SW480 (cell line): ENCODE data around the gene TTLL5.

Source experiments
- DNase-seq: peaks from one replicate; pipeline ENCODE4 v3.0.0-alpha.2; 2016; ENCODE audit warnings: low spot score

The TTLL5 gene

DNA sequence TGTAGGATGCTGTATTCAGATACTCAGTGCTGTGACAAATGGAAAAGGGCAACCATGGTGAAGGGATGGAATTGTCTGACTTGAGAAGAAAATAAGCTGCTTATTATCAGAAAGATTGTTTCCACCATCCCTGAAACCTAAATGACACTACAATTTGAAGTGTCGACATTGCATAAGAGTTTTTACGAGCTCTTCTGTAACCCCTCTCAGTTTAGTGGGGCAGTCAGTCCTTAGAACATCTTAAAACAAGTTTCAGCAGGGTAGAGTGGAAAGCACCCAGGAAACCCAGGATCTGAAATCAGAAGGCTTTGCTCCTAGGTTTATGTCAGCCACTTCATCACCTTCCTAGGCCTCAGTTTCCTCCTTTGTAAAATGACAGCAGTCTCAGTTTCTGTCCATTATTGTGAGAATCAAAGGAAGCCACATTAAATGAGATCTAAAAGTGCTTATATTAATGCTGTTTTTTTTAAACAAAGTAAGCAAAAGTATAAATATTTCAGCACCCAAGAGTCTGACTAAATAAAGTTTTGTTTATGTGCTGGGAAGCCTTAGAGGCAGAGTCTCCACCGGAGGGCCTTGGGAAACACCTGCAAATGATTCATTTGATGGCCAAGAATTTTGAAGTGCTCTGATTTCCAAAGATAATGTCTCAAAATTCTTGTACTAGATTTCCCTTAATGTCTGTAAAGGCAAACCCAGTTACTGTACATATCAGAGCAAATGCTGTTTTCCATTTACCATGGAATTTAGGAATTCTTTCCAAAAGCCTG, 326.3 kb downstream of the TTLL5 start:
- no peak for DNase-seq

DNA sequence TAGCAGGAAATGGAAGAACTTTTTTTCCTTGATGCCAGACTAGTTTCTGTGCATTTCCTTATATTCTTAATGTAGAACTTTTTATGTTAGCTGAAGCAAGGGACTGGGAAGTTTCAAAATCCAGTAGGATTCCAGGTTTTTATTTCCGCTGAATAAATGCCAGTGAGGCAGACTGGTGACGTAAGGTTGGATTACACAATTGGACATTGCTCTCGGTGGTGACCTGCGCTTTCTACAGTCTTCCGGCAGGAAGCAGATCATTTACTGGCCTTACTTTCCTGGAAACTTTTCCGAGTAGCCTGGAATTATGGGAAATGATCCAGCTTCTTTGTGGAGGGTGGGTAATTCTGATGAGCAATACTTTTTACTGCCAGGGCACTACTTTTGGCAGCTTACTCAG, 328.1 kb downstream of the TTLL5 start:
- DNase-seq: no peak

DNA sequence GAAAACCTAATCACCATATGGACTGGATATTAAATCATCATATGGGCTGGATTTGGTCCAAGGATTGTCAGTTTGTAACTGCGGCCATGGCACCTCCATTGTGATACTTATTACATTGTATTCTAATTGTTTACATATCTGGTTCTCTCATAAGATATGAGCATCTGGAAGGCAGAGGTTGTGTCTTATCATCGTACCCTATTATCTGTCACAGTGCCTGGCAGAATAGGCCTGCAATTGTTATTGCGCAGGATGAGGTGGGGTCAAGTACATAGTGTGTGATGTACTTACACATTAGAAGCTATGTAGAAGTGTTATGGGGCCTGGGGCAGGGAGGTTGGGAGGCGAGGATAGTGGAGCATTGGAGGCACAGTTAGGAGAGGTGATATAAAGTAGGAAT, 329.3 kb downstream of the TTLL5 start:
- DNase-seq: no peak

DNA sequence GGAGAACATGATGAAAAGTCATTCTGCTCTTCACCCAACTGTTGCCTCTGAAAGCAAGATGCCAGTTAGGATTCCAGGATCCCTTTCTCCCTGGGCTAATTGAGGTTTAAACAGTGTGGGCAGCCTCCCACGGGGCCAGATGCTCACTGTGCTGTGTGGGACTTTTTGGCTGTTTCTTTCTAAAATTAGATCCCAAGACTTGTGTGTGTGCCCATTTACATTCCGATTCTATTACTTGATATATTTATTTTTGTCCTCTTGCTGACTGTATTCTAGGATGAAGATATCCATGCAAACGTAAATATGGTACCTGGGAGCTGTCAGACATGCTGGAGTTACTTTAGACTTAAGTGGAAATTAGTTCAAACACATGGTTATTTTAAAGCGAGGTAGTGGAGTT, 330.7 kb downstream of the TTLL5 start:
- no peak for DNase-seq

DNA sequence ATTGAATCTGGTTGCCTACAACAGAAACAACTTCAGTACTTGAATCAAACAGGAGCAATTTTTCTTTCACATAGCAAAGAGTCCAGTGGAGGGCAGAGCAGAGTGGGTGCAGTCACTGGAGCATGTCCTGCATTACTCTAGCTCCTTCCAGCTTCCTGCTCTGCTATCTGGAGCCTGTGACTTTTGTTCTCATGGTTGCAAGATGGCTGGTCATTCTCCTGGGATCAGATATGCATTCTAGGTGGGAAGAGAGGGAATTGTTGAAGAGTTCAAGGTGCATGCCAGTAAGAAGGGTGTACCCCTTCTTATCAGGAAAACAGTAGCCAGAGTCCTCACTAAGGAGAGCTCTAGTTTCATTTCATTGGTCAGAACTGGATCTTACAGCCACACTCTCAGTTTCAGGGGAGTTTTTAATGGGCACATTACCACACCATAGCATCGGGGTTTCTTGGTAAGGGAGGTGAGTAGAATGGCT, 332.6 kb downstream of the TTLL5 start:
- DNase-seq: no peak

DNA sequence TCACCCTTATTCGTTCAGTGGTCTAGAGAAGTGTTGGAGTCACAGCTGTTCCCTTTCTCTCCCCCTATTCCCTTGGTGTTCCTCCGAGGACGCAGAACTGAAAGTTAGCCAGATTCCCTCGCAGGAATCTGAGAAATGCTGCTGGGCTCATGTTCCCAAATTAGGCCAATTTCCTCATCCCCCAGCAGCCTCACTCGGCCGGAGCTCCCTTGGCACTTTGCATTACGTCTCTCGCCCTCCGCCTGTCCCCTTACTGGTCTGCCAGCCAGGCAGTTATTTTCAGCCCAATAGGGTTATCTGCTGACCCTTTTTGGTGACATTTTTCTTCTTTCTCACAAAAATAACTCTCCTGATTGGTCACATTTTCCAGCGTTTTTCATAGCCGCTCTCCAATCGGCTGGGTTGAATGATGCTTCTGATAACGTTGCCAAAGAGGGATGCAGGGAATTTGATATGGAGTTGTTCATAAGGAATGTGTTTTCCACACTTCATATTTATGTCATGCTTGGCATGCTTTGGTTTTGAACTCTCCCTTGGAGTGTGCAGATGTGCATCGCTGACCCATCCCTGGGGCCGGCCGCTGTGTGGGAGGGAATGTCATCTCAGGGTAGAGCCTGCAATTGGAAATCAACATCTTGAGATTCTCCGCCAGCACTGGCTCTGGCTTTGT, 334.5 kb downstream of the TTLL5 start:
- no peak for DNase-seq

DNA sequence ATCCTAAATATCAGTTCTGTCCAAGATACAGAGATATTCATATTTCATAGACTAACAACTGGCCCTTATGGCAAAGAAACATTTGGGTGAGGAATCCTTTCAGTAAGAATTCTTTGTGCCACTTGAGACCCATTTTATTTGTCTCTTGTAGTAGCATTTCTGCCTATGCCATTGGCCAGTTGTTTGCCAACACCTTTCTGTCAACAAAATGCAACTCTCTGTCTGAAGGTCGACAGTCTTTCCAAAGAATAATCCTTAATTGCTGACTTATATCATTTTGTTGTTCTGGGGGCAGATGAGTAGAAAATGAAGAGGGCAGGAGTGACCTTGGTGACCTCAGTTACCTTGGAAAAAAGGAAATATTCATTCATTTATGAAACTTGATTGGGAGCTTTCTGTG, 335.4 kb downstream of the TTLL5 start:
- no peak for DNase-seq

DNA sequence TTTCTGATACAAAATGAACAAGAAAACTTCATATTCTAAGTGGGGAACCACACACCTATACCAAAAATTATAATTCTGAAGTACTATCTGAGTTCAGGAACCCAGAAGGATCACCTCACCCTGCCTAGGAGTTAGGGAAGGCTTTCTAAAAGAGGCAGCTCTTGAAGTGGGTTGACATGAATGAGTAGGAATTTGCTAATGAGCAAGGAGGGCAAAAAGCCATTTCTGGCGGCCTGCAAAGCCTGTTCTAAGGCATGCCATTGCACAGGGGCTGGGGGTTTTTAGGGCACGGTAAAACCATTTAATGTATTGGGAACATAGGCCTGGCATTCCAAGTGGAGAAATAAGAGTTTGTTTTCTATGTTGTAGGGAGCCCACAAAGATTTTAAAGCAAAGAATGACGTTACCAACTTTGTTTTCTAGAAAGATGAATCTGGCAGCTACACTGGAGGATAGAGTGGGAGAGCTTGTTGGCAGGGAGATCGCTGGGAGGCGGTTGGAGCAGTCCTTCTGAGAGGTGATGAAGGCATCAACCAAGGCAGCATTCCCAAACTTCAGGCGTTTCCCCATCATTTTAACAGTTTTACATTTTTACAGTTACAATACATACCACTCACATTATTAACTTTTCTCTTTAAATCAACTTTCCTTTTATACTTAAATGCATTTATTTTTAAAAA, 338.6 kb downstream of the TTLL5 start:
- no peak for DNase-seq

DNA sequence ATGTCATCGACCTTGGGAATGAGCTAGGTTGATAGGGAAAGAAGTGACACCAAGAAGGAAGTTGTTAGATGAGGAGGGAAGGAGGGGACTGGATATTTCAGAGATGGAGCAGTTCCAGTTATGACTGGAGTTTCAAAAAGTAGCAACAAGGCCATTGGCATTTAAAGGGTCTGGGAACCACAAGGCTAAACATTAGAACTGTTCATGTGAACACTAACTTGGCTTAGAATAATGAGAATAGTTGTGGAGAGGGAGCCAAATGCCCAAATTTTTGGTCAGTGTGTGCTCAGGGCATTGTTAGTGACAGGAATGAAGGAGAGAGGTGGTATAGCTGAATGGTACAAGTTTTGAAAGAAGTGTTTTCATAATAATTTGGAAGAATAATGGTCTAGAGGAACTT, 341.3 kb downstream of the TTLL5 start:
- DNase-seq: no peak
